HG03103 (cell line): Measurements from ENCODE around the gene ADAM23.

ENCODE experiments used
- ATAC-seq: cut with Tn5 transposase; IDR thresholded peaks from one replicate; pipeline ENCODE4 v1.9.1; 2021; ENCODE audit warnings: low read depth; ENCODE audit not compliant: unreplicated experiment

Gene ADAM23

DNA sequence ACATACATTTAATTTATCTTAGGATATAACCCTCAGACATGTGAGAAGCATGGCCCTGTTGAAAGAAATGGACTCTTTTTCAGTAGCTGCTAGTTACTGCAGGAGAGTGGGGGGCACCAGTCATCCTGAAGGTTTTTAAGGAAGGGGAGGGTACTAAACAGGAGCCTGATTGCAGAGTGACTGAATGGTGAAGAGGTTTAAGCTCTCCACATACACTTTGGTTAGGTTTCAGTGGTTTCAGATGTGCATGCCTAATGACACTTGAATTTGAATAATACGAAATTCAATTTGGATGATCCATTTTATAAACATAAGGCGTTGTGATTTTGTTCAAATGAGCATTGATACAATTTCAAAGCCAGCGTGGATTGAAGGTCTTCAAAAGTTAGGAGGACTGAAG lies 188.0 kb downstream of the ADAM23 start:
- ATAC-seq = no peak

GRCh38 chr2:206635015-206635414 lies 191.7 kb downstream of the ADAM23 start:
- no peak for ATAC-seq

- ATAC-seq = no peak
Measured at GRCh38 chr2:206639636-206640035, 196.3 kb downstream of the ADAM23 start.

DNA sequence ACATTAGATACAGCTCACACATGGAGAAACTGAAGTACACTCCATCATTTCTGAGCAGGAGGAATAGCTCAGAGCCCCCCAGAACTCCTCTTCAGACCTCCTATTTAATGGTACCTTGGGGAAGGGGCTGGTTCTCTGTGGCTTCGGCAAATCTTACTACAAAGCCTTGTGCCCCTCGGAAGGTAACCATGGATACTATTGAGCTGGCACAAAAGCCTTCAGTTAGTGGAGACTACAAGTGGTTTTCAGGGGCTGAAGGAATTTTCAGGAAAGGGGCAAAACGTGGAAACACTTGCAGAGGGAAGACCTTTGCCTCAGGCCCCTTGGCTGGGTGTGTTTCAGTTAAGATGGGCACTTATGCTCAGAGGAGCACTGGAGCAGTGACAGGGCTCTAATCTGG lies 197.9 kb downstream of the ADAM23 start:
- no peak for ATAC-seq

DNA sequence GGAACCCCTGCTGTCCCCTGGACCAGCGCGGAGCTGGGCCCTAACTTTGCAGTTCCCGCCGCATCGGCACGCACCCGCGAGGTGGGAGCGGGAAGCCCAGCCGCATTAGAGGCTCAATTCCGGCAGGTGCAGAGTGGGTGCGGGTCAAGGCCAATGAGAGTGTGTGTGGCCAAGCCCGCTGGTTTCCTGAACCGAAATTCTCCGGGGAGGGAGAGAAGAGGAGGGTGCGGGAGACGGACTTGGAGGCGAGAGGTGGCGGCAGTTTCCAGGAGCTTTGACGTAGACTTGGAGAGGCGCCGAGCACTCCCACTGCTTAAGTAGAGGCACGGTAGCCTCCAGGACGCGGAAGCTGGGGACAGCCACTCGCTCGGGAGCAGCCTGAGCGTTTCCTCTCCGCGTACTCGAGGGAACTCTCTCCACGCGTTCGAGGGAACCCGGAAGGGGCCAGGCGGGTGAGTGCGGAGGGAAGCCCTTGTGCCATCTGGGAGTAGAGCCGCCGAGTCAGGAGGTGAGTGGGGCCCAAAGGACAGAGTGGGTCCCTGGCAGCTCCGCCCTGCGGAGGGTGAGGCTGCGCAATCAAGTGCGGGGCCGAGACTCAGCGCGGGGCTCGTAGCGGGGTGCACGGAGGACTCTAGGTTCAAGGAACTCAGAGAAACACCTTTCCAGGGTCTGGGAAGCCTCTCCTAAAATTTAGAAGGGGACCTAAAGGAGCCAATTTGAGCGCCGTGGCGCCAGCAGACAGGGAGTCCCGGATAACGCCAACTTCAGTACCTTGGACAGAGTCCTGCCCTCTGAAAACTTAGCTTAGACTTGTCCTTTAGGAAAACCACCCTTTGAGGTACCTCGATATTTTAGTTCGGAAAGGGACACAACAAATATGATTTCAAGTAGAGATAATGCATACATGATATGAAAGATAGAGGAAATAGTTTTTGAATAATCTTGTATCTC lies 199.0 kb downstream of the ADAM23 start, which contains the start of gene FAM237A:
FAM237A (plus strand) TSS at position 413 of the 951 bp plus-strand sequence. CDS start 1,750 bp downstream, outside the sequence.
- ATAC-seq = no peak

DNA sequence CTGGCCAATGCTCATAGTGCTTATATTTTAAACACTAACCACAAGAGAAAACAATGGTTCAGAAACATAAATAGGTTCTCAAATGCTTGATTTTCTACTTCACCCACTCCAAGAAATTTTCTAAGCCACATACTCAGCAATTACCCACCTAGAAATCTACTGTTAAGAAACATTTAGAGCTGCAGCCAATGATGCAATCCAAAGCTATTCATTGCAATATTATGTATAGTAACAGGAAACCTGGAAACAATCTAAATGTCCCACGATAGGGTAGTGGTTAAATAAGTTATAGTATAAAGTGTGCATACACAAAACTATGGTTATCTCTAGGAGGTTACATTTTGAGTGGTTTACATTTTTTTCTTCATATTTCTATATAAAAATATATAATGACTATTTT lies 204.7 kb downstream of the ADAM23 start:
- ATAC-seq = no peak

- ATAC-seq = no peak
Measured at GRCh38 chr2:206657087-206657486, 213.8 kb downstream of the ADAM23 start.

DNA sequence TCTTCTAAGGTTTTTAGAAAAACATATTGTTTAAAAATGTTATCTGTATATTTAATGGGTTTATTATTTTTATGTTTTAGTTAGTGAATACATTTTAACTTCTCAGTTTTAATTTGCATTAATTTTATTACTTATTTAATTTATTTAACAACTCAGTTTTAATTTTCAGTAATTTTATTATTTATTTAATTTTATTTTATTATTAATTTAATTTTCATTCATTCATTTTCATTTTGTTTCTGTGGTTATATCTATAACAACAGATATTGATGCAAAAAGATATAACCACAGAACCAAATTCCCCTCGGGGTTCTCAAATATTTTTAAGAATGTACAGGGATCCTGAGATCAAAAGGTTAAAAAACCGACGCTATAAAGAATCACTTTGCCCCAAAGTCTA lies 221.9 kb downstream of the ADAM23 start:
- ATAC-seq = no peak
